ENCODE measurements around the gene CRYZL1.
A peak's percentile ranks its signal among the peaks of the same experiment; 100 is the strongest.

CRYZL1 gene

DNA sequence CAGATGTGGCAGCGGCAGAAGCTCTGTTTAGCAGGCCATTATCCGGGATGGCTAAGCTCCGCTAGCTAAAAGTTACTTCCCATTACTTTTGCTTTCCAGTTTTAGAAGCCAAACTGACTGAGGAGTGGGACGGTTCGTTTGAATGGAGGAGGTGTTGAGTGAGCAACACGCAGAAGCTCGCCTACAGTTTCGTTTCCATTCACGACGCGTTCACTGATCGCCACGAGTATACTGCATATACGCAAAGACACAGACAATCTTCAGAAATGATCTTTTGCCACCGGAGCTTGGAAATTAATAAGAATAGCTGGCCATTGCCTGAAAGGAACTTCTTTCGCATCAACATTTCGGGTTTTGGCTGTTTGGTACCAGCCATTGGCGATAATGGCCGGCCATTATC is 84.1 kb downstream of the CRYZL1 start:
- DNase-seq, result no peak

DNA sequence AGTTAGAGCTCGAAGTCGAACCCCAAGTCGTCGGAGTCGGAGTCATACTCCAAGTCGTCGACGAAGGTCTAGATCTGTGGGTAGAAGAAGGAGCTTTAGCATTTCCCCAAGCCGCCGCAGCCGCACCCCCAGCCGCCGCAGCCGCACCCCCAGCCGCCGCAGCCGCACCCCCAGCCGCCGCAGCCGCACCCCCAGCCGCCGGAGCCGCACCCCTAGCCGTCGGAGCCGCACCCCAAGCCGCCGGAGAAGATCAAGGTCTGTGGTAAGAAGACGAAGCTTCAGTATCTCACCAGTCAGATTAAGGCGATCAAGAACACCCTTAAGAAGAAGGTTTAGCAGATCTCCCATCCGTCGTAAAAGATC is 86.6 kb downstream of the CRYZL1 start:
- DNase-seq, result no peak

DNA sequence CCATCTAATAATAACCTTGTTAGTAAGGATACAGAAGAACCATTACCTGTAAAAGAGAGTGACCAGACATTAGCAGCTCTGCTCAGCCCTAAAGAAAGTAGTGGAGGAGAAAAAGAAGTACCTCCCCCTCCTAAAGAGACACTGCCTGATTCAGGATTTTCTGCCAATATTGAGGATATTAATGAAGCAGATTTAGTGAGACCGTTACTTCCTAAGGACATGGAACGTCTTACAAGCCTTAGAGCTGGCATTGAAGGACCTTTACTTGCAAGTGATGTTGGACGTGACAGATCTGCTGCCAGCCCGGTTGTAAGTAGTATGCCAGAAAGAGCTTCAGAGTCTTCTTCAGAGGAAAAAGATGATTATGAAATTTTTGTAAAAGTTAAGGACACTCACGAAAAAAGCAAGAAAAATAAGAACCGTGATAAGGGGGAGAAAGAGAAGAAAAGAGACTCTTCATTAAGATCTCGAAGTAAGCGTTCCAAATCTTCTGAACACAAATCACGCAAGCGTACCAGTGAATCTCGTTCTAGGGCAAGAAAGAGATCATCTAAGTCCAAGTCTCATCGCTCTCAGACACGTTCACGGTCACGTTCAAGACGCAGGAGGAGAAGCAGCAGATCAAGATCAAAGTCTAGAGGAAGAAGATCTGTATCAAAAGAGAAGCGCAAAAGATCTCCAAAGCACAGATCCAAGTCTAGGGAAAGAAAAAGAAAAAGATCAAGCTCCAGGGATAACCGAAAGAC is 87.1 kb downstream of the CRYZL1 start:
- DNase-seq, result no peak

DNA sequence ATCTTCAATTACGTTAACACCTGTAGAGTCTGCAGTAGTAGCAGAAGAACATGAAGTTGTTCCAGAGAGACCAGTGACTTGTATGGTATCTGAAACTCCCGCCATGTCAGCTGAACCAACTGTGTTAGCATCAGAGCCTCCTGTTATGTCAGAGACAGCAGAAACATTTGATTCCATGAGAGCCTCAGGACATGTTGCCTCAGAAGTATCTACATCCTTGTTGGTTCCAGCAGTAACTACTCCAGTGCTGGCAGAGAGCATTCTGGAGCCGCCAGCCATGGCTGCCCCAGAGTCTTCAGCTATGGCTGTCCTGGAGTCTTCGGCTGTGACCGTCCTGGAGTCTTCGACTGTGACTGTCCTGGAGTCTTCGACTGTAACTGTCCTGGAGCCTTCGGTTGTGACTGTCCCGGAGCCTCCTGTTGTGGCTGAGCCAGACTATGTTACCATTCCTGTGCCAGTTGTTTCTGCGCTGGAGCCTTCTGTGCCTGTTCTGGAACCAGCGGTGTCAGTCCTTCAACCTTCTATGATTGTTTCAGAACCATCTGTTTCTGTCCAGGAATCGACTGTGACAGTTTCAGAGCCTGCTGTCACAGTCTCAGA is 88.4 kb downstream of the CRYZL1 start:
- no peak for DNase-seq

DNA sequence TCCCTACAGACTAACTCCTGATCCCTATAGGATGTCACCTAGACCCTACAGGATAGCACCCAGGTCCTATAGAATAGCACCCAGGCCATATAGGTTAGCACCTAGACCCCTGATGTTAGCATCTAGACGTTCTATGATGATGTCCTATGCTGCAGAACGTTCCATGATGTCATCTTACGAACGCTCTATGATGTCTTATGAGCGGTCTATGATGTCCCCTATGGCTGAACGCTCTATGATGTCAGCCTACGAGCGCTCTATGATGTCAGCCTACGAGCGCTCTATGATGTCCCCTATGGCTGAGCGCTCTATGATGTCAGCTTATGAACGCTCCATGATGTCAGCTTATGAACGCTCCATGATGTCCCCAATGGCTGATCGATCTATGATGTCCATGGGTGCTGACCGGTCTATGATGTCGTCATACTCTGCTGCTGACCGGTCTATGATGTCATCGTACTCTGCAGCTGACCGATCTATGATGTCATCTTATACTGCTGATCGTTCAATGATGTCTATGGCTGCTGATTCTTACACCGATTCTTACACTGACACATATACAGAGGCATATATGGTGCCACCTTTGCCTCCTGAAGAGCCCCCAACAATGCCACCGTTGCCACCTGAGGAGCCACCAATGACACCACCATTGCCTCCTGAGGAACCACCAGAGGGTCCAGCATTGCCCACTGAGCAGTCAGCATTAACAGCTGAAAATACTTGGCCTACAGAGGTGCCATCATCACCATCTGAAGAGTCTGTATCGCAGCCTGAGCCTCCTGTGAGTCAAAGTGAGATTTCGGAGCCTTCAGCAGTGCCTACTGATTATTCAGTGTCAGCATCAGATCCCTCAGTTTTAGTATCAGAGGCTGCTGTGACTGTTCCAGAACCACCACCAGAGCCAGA is 89.2 kb downstream of the CRYZL1 start:
- DNase-seq, result no peak

DNA sequence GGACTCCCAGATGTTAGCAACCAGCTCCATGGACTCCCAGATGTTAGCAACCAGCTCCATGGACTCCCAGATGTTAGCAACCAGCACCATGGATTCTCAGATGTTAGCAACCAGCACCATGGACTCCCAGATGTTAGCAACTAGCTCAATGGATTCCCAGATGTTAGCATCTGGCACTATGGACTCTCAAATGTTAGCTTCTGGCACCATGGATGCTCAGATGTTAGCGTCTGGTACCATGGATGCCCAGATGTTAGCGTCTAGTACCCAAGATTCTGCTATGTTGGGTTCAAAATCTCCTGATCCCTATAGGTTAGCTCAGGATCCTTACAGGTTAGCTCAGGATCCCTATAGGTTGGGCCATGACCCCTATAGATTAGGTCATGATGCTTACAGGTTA is 89.9 kb downstream of the CRYZL1 start:
- no peak for DNase-seq

DNA sequence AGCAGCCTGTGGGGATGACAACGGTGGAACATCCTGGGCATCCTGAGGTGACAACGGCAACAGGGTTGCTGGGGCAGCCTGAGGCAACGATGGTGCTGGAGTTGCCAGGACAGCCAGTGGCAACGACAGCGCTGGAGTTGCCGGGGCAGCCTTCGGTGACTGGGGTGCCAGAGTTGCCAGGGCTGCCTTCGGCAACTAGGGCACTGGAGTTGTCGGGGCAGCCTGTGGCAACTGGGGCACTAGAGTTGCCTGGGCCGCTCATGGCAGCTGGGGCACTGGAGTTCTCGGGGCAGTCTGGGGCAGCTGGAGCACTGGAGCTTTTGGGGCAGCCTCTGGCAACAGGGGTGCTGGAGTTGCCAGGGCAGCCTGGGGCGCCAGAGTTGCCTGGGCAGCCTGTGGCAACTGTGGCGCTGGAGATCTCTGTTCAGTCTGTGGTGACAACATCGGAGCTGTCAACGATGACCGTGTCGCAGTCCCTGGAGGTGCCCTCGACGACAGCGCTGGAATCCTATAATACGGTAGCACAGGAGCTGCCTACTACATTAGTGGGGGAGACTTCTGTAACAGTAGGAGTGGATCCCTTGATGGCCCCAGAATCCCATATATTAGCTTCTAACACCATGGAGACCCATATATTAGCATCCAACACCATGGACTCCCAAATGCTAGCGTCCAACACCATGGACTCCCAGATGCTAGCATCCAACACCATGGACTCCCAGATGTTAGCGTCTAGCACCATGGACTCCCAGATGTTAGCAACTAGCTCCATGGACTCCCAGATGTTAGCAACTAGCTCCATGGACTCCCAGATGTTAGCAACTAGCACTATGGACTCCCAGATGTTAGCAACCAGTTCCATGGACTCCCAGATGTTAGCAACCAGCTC is 90.5 kb downstream of the CRYZL1 start:
- DNase-seq, result no peak

DNA sequence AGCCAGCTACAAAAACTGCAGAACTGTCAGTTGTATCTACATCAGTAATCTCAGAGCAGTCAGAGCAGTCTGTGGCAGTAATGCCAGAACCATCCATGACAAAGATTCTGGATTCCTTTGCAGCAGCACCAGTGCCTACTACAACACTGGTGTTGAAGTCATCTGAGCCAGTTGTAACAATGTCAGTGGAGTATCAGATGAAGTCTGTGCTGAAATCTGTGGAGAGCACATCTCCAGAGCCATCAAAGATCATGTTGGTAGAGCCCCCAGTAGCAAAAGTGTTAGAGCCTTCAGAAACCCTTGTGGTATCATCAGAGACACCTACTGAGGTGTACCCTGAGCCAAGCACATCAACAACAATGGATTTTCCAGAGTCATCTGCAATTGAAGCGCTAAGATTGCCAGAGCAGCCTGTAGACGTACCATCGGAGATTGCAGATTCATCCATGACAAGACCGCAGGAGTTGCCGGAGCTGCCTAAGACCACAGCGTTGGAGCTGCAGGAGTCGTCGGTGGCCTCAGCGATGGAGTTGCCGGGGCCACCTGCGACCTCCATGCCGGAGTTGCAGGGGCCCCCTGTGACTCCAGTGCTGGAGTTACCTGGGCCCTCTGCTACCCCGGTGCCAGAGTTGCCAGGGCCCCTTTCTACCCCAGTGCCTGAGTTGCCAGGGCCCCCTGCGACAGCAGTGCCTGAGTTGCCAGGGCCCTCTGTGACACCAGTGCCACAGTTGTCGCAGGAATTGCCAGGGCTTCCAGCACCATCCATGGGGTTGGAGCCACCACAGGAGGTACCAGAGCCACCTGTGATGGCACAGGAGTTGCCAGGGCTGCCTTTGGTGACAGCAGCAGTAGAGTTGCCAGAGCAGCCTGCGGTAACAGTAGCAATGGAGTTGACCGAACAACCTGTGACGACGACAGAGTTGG is 91.4 kb downstream of the CRYZL1 start:
- DNase-seq, result no peak

DNA sequence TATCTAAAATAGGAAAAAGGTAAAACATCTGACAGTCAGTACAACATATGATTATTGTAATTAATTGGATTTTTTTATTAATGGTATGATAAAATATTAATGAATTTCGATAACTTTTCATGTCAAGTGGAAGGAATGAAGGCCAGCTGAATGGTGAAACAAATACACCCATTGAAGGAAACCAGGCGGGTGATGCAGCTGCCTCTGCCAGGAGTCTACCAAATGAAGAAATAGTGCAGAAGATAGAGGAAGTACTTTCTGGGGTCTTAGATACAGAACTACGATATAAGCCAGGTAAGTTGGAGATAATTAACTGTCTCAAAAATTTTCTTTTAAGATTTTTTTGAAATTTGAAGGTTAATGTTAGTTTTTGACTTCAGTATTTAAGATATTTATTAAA is 95.5 kb downstream of the CRYZL1 start:
- DNase-seq, result no peak

DNA sequence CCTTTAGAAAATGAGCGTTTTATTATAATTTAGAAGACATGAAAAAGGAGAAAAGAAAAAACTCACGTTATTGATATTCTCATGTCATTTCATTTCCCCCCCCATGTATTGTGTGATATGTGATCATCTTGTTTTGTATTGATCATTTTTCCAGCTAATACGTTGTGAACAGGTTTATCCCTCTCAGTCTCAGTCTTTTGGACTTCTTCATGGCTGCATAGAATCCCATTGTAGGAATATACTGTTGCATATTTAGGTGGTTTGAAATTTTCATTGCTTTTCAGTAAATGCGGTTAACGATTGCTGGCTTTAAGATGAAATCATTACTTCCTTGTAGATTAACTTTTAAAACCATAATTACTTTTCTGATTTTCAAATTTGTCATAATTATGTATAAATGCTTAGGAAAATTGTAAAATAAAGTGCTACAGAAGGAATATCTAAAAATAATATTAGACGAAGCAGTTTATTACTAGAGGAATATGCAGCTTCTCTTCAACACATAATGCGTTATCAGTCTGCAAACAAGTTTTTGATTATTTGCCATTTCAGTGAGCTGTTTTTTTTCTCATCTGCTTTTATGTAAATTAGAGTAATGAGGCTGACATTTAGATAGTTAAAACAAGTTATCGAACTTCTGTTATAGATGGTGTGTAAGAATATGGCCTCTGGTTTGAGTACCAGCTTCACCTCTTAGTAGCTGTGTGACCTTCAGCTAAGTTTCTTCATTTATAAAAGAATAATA is 96.9 kb downstream of the CRYZL1 start:
- DNase-seq, result no peak

DNA sequence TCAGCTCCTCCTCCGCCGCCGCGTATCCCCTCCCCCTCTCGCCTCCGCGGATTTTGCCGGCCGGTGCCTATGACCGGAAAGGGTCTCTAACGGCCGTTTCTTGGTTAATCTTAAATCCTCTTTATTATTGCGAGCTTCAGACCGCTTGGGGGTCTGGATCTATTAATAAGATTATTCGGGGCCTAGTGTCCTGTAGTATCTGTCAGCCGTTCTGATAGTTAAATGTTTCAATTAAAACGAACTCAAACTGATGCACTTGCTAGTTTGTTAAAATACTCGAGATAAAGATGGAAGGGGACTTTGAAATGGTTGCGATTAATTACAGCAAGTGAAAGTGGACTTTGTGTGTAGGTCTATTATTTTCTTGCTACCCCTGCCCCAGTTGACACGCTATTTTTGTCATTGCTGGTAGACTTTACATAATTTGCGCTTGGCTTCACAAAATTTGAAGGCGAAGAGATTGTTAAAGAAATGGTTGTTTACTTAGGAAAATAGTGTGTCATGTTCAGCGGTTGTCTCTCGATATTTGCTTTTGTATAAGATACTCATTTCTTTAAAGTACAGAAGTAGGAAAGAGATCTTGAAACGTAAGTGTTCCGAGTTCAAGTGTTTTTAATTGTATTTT is 97.9 kb downstream of the CRYZL1 start:
- DNase-seq, result peak; percentile 20

DNA sequence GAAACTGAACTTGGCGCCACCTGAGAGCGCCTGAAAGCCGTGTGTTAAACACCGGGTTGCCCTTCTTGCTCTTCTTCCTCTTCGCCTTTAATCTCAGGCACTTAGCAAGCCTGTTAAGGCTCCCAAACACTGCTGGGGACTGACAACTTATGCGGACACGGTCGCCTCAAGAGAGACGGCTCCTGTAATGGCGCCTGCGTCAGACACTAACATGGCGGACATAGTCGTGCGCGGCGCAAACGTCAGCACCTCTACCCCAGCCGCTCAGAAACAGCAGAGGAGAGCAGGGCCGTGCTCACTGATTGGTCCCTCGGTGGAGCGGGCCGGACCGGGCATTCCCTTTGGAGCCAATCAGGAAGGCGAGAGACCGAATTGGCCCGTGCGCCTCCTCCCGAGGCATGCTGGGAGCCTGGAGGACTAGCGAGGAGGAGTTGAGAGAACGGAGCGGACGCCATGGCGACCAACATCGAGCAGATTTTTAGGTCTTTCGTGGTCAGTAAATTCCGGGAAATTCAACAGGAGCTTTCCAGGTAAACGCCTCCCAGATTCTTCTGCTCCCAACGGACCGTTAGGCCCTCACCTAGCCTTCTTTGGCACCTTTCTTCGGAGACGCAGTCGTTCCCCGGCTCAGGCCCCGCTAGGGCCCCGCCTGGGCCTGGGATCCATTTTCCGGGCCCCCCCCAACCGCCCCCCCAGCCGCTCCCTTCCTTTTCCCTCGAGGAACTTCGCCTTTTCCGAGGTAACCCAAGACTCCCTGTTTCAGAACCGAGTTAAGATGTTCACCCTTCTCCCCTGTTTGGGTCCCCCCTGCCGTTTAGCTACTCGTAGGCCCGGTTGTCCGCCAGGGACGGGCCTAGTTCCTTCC is 98.7 kb downstream of the CRYZL1 start, which contains the start of gene SON:
Gene SON, plus strand, starts transcription at position 399 of the 865 bp plus-strand sequence. Its CDS starts 55 bp downstream, at position 454.
- peak; percentile 98 for DNase-seq

DNA sequence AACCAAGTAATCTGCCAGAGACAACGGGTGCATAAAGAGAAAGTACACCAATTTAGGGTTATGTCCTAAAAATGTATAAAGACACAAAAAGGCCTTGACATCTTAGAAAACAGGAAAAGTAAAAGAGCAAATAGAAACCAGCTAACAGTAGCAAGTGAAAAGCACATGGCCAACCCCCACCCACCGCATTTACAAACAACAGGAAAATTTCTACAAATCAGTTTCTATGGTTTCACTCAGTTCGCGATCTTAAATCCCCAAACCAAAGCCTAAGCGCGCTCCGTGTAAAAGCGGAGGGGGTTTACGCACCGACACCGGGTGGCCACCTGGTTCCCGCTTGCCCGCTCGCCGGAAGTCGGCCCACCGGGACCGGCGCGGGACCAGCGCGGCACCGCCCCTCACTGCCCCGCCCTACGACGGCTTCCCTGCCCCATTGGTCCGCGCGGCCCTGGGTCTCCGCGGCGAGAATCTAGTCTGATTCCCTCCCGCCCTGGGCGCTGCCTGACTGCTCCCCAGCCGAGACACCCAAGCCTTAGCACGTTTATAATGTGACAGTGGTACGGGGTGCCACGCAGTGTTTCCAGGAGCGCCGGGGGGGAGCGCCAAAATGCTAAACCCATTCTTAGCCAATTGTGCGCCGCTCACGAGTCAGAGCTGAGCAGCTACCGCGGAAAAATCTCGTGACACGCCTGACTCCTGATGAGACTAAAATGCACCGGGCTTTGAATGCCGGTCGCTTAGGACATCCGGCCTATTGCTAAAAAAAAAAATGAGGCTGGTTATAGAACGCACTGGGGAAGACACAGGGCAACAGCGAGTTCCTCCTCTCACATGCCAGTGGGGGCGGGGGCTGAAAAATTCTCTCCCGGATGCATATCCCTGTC is 99.5 kb downstream of the CRYZL1 start, which contains the start of gene GART:
Gene GART, minus strand, starts transcription at position 362 of the 884 bp plus-strand sequence. CDS start 2,802 bp downstream, outside the sequence.
- DNase-seq, result peak; percentile 87

DNA sequence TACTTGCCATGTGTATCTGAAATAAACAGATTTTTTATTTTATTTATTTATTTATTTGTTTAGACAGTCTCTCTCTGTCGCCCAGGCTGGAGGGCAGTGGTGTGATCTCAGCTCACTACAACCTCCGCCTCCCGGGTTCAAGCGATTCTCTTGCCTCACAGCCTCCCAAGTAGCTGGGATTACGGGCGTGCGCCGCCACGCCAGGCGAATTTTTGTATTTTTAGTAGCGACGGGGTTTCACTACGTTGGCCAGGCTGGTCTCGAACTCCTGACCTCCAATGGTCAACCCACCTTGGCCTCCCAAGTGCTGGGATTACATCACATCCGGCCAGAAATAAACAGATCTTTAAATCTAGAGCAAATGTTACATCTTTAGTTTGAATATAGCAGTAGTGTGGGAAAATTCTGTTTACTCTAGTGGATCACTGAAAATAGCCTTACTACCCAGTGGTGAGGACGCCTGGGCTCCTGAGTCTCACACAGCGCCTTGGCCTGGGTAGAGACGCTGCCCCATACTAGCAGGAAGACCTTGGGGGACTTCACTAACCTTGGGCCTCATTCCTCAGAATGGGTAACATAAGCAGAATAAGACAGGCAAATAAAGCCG is 100.3 kb downstream of the CRYZL1 start:
- DNase-seq, result no peak

DNA sequence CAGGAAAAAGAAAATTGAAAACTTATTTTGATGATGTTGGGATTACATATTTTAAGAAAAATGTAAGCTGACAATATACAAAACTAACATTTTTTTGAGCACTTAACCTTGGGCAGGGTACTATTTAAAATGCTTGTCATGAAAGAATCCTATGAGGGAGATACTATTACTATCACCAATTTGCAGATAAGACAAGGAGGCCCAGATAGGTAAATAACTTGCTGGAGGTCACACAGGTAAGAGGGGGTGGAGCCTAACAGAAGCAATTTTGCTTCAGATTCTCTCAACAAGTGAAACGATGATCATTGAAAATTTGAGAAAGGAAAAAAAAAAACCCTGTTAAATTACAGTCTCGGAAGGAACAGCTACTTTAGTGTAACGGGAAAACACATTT is 100.8 kb downstream of the CRYZL1 start:
- no peak for DNase-seq

DNA sequence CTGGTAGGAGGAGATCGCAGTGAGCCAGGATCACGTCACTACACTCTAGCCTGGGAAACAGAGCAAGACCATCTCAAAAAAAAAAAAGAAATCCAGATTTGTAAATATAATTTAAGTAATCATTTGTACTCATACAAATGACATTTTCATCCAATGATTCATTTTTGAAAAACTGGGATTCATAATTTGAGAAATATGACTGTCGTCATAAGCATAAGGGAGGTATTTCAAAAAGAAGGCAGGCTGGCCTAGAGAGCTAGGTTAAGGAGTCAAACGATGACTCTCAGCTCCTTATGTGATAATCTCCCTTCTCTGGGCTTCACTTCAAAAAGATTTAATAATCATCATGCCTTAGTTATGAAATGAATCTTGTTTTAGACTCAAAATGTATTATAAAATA is 101.9 kb downstream of the CRYZL1 start:
- DNase-seq, result no peak
